ENCODE results near the gene SH3GL1. TPM values are rescaled to one million over a fixed set of nuclear protein-coding genes. Genes with fewer than 3 reads are reported as not detected.

SH3GL1 gene
- total RNA-seq, 1 experiment from 2014 or later: 40.7 TPM

DNA sequence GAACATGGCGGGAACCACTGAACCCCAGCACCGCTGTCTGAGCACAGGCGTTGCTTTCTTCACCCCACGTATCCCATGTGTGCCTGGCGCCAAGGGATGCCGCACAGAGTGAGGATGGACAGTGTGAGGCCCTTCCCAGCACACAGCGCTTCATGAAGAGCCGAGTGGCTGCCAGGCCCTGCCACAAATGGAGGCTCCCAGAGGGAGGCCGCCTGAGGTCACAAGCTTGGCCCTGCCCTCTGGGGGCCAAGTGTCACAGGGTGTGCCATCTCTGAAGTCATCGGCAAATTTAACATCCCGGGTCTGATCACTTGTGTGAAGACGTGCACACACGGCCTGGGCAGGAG, 32.6 kb downstream of the SH3GL1 start:
- CTCF ChIA-PET: no interaction called here
- Mint-ChIP-seq H3K27ac (ENCODE audit: unreplicated experiment) (no peak overlapping the region), H3K4me1 (ENCODE audit: low read depth, unreplicated experiment) (peaks cover 8% of the 10 kb centered on the region), H3K27me3 (ENCODE audit: unreplicated experiment) (no peaks in the 10 kb centered on the region), H3K4me3 (ENCODE audit: low read depth, unreplicated experiment) (no peak overlapping the region), H3K36me3 (ENCODE audit: insufficient read depth, unreplicated experiment) (peaks cover 13% of the 10 kb centered on the region), H3K9me3 (ENCODE audit: low read depth, unreplicated experiment) (no peaks in the 10 kb centered on the region)
- TF ChIP-seq, protein P1, sequence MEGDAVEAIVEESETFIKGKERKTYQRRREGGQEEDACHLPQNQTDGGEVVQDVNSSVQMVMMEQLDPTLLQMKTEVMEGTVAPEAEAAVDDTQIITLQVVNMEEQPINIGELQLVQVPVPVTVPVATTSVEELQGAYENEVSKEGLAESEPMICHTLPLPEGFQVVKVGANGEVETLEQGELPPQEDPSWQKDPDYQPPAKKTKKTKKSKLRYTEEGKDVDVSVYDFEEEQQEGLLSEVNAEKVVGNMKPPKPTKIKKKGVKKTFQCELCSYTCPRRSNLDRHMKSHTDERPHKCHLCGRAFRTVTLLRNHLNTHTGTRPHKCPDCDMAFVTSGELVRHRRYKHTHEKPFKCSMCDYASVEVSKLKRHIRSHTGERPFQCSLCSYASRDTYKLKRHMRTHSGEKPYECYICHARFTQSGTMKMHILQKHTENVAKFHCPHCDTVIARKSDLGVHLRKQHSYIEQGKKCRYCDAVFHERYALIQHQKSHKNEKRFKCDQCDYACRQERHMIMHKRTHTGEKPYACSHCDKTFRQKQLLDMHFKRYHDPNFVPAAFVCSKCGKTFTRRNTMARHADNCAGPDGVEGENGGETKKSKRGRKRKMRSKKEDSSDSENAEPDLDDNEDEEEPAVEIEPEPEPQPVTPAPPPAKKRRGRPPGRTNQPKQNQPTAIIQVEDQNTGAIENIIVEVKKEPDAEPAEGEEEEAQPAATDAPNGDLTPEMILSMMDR (IDR thresholded peaks at IDR 0.05; ENCODE audit: unreplicated experiment): no peak
- intact Hi-C loops (cut with micrococcal nuclease; ENCODE audit: unreplicated experiment): no loop called here
- BruUV-seq (replicated peaks): no TSS peak
- no peak for DNase-seq

DNA sequence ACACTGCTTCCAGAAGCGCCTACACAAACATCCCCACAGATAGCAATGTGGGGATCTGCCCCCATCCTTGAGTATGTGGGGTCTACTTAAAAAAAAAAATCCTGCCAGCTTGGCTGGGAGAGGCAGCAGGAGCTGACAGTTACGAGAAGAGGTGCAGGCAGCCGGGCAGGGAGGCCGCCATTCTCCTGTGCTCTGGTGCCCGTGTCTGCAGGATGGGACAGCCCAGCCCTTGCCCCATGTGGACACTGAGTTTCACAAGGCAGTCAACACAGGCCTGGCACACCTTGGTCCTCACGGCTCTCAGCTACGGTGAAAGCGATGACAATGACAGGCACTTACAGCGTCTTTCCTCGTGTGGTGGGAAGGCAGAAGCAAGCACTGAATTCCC, 33.0 kb downstream of the SH3GL1 start:
- Mint-ChIP-seq H3K36me3 (ENCODE audit: insufficient read depth, unreplicated experiment) (peaks cover 13% of the 10 kb centered on the region), H3K4me3 (ENCODE audit: low read depth, unreplicated experiment) (no peak overlapping the region), H3K27me3 (ENCODE audit: unreplicated experiment) (no peaks in the 10 kb centered on the region), H3K4me1 (ENCODE audit: low read depth, unreplicated experiment) (peaks cover 8% of the 10 kb centered on the region), H3K27ac (ENCODE audit: unreplicated experiment) (no peak overlapping the region), H3K9me3 (ENCODE audit: low read depth, unreplicated experiment) (no peaks in the 10 kb centered on the region)
- DNase-seq: no peak
- intact Hi-C loops (cut with micrococcal nuclease; ENCODE audit: unreplicated experiment): no loop called here
- TF ChIP-seq, protein P1 (IDR thresholded peaks at IDR 0.05; ENCODE audit: unreplicated experiment): no peak
- CTCF ChIA-PET: no interaction called here
- no TSS peak for BruUV-seq (replicated peaks)

DNA sequence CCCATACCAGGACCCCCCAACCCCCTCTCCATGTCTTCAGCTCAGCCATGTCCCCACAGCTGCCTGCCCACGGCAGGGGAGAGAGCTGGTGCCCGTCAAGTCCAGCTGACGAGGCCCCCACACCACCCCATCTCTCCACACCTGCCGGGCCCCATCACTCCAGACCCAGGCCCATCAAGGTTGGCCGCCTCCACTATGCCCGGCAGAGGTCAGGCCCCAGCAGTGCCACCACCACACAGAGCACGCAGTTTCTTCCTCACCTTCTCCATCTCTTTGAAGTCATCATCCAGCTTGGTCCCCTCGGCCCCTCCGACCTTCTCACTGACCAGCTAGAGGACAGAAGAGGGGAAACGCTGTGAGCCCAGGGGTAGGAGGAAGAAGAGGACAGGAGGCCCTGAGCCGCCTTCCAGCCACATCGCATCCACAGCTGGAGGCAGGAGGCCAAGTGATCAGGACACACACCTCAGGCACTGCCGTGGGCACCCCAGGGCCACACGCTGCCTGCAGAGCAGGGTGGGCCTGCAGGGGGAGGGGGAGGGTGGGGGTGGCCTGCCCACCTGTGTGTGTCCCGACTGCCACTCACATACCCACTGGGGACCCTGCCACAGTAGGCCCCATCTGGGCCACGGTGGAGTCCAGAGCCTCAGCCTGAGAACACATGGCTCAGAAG, 33.5 kb downstream of the SH3GL1 start:
- Mint-ChIP-seq H3K36me3 (ENCODE audit: insufficient read depth, unreplicated experiment) (peaks cover 17% of the 10 kb centered on the region), H3K27ac (ENCODE audit: unreplicated experiment) (no peak overlapping the region), H3K4me1 (ENCODE audit: low read depth, unreplicated experiment) (peaks cover 8% of the 10 kb centered on the region), H3K9me3 (ENCODE audit: low read depth, unreplicated experiment) (no peaks in the 10 kb centered on the region), H3K4me3 (ENCODE audit: low read depth, unreplicated experiment) (no peak overlapping the region), H3K27me3 (ENCODE audit: unreplicated experiment) (no peaks in the 10 kb centered on the region)
- CTCF ChIA-PET: no interaction called here
- no TSS peak for BruUV-seq (replicated peaks)
- no peak for DNase-seq
- intact Hi-C loops (cut with micrococcal nuclease; ENCODE audit: unreplicated experiment): no loop called here
- TF ChIP-seq, protein P1 (IDR thresholded peaks at IDR 0.05; ENCODE audit: unreplicated experiment): no peak

DNA sequence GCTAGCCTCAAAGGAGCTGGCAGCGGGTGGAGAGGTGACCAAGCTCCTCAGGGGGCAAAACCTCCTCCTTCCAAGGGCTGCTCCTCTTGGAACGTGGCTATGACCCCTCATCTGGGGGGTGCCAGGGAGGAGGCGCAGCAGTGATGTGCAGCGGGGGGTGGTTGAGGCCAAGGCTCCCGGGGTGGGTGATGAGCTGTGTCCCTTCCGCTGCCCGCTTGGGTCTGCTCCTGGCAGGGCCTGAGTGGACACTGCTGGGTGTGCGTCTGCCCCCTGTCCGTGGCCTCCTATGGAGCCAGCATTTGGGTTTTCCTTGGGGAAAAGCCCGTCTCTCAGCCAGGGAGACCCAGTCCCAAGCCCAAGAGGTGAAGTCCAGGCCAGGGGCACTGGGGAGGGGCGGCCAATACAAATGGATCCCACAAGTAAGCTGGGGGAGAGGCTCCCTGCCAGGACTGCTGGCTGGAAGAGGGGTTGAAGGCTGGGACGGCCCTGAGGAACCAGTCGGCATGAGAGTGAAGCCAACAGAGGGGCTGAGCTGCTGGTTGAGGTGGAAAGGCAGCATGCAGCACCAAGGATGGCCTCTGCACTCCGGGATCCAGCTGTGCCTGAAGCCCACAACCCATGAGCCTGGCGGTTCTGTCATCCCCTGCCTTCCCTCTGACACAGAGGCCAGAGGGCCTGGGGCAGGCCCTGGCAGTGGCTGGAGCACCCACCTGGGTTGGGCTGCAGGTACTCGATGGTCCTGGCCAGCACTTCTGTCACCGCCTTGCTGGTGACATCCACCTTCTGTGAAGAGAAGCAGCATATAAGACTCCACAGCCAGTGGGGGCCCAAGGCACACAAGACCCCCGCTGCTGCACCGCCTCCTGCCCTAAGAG, 34.3 kb downstream of the SH3GL1 start:
- Mint-ChIP-seq H3K36me3 (ENCODE audit: insufficient read depth, unreplicated experiment) (peaks cover 18% of the 10 kb centered on the region), H3K27me3 (ENCODE audit: unreplicated experiment) (no peaks in the 10 kb centered on the region), H3K4me1 (ENCODE audit: low read depth, unreplicated experiment) (peaks cover 8% of the 10 kb centered on the region), H3K4me3 (ENCODE audit: low read depth, unreplicated experiment) (no peak overlapping the region), H3K9me3 (ENCODE audit: low read depth, unreplicated experiment) (no peaks in the 10 kb centered on the region), H3K27ac (ENCODE audit: unreplicated experiment) (no peak overlapping the region)
- no TSS peak for BruUV-seq (replicated peaks)
- DNase-seq: no peak
- intact Hi-C loops (cut with micrococcal nuclease; ENCODE audit: unreplicated experiment): no loop called here
- CTCF ChIA-PET: interaction anchor here (1.1 kb wide), 1 partner anchor 14 kb away, joined by 3 read pairs; no protein-coding TSS in a partner anchor
- TF ChIP-seq, protein P1 (IDR thresholded peaks at IDR 0.05; ENCODE audit: unreplicated experiment): no peak
